ENCODE data around the gene S100PBP.

Gene S100PBP

DNA sequence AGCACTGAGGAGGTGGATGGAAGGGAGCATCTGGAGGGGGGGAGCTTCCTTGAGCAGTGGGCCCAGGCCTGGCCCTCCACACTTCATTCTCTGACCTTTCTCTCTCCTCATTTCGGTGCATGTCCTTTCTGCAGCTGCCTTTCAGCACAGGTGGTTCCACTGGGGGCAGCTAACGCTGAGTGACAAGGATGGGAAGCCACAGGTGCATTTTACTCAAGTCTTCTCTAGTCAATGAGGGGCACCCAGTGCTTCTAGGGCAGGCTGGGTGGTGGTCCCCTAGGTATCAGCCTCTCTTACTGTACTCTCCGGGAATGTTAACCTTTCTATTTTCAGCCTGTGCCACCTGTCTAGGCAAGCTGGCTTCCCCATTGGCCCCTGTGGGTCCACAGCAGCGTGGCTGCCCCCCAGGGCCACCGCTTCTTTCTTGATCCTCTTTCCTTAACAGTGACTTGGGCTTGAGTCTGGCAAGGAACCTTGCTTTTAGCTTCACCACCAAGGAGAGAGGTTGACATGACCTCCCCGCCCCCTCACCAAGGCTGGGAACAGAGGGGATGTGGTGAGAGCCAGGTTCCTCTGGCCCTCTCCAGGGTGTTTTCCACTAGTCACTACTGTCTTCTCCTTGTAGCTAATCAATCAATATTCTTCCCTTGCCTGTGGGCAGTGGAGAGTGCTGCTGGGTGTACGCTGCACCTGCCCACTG, 43.5 kb upstream of the S100PBP start:
- H3K9ac ChIP-seq (ENCODE audit: low read length) = no peak overlapping the region
- H3K27ac ChIP-seq (ENCODE audit: low read length) = no peak overlapping the region
- no peak overlapping the region for H2AFZ ChIP-seq (ENCODE audit: low read depth, low read length)
- H3K4me1 ChIP-seq (ENCODE audit: low read length) = no peaks in the 10 kb centered on the region
- H3K9me3 ChIP-seq (ENCODE audit: insufficient read depth, low read length) = no peaks in the 10 kb centered on the region
- no peaks in the 10 kb centered on the region for H4K20me1 ChIP-seq (ENCODE audit: insufficient read depth, low read length)
- H3K27me3 ChIP-seq (ENCODE audit: low read depth, low read length) = no peaks in the 10 kb centered on the region
- H3K79me2 ChIP-seq (ENCODE audit: low read length) = no peaks in the 10 kb centered on the region
- H3K4me2 ChIP-seq (ENCODE audit: low read length) = no peak overlapping the region
- no peak overlapping the region for H3K4me3 ChIP-seq (ENCODE audit: low read length)
- TF ChIP-seq, protein P1, sequence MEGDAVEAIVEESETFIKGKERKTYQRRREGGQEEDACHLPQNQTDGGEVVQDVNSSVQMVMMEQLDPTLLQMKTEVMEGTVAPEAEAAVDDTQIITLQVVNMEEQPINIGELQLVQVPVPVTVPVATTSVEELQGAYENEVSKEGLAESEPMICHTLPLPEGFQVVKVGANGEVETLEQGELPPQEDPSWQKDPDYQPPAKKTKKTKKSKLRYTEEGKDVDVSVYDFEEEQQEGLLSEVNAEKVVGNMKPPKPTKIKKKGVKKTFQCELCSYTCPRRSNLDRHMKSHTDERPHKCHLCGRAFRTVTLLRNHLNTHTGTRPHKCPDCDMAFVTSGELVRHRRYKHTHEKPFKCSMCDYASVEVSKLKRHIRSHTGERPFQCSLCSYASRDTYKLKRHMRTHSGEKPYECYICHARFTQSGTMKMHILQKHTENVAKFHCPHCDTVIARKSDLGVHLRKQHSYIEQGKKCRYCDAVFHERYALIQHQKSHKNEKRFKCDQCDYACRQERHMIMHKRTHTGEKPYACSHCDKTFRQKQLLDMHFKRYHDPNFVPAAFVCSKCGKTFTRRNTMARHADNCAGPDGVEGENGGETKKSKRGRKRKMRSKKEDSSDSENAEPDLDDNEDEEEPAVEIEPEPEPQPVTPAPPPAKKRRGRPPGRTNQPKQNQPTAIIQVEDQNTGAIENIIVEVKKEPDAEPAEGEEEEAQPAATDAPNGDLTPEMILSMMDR (IDR thresholded peaks at IDR 0.05; ENCODE audit: low read depth, low read length) = no peak
- TF ChIP-seq EZH2phosphoT487 (IDR thresholded peaks at IDR 0.05; ENCODE audit: low read depth) = no peak
- peaks cover 8% of the 10 kb centered on the region for H3K36me3 ChIP-seq (replicated peaks; ENCODE audit: low read depth, low read length)

DNA sequence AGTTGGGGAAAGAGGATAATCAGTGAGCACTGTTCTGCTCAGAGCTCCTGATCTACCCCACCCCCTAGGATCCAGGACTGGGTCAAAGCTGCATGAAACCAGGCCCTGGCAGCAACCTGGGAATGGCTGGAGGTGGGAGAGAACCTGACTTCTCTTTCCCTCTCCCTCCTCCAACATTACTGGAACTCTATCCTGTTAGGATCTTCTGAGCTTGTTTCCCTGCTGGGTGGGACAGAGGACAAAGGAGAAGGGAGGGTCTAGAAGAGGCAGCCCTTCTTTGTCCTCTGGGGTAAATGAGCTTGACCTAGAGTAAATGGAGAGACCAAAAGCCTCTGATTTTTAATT, 43.0 kb upstream of the S100PBP start:
- Histone ChIP-seq H3K27me3 (ENCODE audit: low read depth, low read length) (no peaks in the 10 kb centered on the region), H3K36me3 (replicated peaks; ENCODE audit: low read depth, low read length) (peaks cover 12% of the 10 kb centered on the region), H2AFZ (ENCODE audit: low read depth, low read length) (no peak overlapping the region), H3K4me3 (ENCODE audit: low read length) (no peak overlapping the region), H3K4me1 (ENCODE audit: low read length) (no peaks in the 10 kb centered on the region), H3K79me2 (ENCODE audit: low read length) (no peaks in the 10 kb centered on the region), H3K9ac (ENCODE audit: low read length) (no peak overlapping the region), H4K20me1 (ENCODE audit: insufficient read depth, low read length) (no peaks in the 10 kb centered on the region), H3K4me2 (ENCODE audit: low read length) (no peak overlapping the region), H3K9me3 (ENCODE audit: insufficient read depth, low read length) (no peaks in the 10 kb centered on the region), H3K27ac (ENCODE audit: low read length) (no peak overlapping the region)
- no peak for TF ChIP-seq EZH2phosphoT487 (IDR thresholded peaks at IDR 0.05; ENCODE audit: low read depth)
- TF ChIP-seq, protein P1 (IDR thresholded peaks at IDR 0.05; ENCODE audit: low read depth, low read length) = no peak

DNA sequence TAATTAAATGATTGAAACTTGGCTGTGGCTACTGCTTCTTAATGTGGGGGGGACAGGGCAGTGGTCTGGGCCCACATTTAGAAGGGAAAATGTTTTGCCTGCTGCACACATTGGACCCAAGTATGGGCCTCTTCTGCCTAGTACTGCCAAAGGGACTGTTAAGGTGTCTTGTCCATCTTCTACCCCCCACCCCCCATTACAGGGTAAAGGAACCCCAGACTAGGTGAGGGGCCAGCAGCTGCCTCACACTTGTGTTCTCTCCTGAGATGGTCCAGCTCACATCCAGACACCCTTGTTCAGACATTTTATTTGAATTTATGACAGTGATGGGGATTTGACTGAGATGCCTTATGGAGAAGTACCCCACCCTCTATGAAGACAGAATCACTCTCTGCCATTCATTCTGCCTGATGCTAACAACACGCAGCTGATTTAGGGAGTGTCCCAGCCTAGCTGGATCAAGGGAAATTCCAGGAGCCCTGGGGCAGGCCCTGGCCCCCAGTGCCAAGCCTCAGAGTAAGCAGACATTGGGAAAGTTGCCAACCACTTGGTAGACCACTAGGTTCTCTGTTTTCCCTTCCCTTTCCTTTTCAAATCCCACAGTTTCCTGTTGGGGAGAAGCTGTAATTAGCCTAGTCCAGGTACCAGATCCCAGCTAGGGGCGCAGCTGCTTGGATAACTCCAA, 42.4 kb upstream of the S100PBP start:
- H2AFZ ChIP-seq (ENCODE audit: low read depth, low read length) = no peak overlapping the region
- H3K4me2 ChIP-seq (ENCODE audit: low read length) = no peak overlapping the region
- no peaks in the 10 kb centered on the region for H3K4me1 ChIP-seq (ENCODE audit: low read length)
- H3K9me3 ChIP-seq (ENCODE audit: insufficient read depth, low read length) = no peaks in the 10 kb centered on the region
- no peaks in the 10 kb centered on the region for H3K27me3 ChIP-seq (ENCODE audit: low read depth, low read length)
- H4K20me1 ChIP-seq (ENCODE audit: insufficient read depth, low read length) = no peaks in the 10 kb centered on the region
- peaks cover 17% of the 10 kb centered on the region for H3K36me3 ChIP-seq (replicated peaks; ENCODE audit: low read depth, low read length)
- H3K9ac ChIP-seq (ENCODE audit: low read length) = no peak overlapping the region
- H3K4me3 ChIP-seq (ENCODE audit: low read length) = no peak overlapping the region
- no peak for TF ChIP-seq EZH2phosphoT487 (IDR thresholded peaks at IDR 0.05; ENCODE audit: low read depth)
- TF ChIP-seq, protein P1 (IDR thresholded peaks at IDR 0.05; ENCODE audit: low read depth, low read length) = no peak
- H3K27ac ChIP-seq (ENCODE audit: low read length) = no peak overlapping the region
- H3K79me2 ChIP-seq (ENCODE audit: low read length) = no peaks in the 10 kb centered on the region

DNA sequence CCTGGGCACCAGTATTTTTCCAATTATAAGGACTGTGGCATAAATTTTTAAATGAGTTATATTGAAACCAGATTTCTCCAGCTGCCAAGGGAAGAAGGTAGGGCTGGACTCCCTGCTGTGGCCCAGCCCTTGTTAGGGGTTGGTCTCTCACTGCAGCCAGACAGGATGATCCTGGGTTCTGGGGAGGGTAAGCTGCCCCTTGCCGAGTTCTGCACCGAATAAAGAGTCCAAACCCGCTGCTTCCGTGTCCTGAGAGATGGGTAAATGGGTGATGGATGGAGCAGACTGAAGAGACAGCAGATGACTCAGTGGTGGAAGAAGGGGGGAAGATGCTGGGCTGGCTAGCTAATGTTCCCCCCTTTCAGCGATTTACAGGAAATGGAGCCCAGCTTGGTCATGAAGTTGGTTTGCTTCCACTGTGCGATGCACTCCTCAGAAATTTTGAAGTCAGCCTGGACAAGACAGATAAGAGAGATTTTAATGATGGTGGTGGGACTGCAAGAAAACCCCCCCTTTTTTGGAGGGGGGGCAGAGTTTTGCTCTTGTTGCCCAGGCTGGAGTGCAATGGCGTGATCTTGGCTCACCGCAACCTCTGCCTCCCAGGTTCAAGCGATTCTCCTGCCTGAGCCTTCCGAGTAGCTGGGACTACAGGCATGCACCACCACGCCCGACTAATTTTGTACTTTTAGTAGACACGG, 41.7 kb upstream of the S100PBP start:
- Histone ChIP-seq H3K79me2 (ENCODE audit: low read length) (no peaks in the 10 kb centered on the region), H3K4me3 (ENCODE audit: low read length) (no peak overlapping the region), H3K4me1 (ENCODE audit: low read length) (no peaks in the 10 kb centered on the region), H3K9ac (ENCODE audit: low read length) (no peak overlapping the region), H4K20me1 (ENCODE audit: insufficient read depth, low read length) (no peaks in the 10 kb centered on the region), H3K27ac (ENCODE audit: low read length) (no peak overlapping the region), H2AFZ (ENCODE audit: low read depth, low read length) (no peak overlapping the region), H3K27me3 (ENCODE audit: low read depth, low read length) (no peaks in the 10 kb centered on the region), H3K9me3 (ENCODE audit: insufficient read depth, low read length) (no peaks in the 10 kb centered on the region), H3K4me2 (ENCODE audit: low read length) (no peak overlapping the region), H3K36me3 (replicated peaks; ENCODE audit: low read depth, low read length) (peaks cover 22% of the 10 kb centered on the region)
- TF ChIP-seq EZH2phosphoT487 (IDR thresholded peaks at IDR 0.05; ENCODE audit: low read depth) = no peak
- TF ChIP-seq, protein P1 (IDR thresholded peaks at IDR 0.05; ENCODE audit: low read depth, low read length) = no peak

All from OCI-LY3 (cell line).